Adrenal gland (tissue), 5 donors: ENCODE measurements around the gene STIM1.

ENCODE experiments used
- CTCF ChIP-seq, 6 experiments: fragments of 450-650 bp in 4 of 6; fragments of 200-600 bp in 2 of 6; sonication (generic) in 1 of 6; IDR thresholded peaks; 1 replicate in 5 of 6; 2 replicates in 1 of 6; pipeline versions ENCODE4 v1.5.1 to v1.8.0; 2016 to 2021; ENCODE audit warnings: antibody characterized with exemption in 6 of 6, mild to moderate bottlenecking in 2 of 6, moderate library complexity in 1 of 6
- POLR2A ChIP-seq, 2 donors: fragments of 450-650 bp; IDR thresholded peaks; one replicate each; pipeline ENCODE4 v1.6.1; 2017; ENCODE audit warnings: antibody characterized with exemption in 2 of 2, mild to moderate bottlenecking in 2 of 2, moderate library complexity in 1 of 2
- donor health status: DM: no; HTN: no; CAD: no.

- no peak for TF ChIP-seq CTCF (IDR thresholded peaks at IDR 0.05)
- no peak for TF ChIP-seq POLR2A (IDR thresholded peaks at IDR 0.05)
Measured at GRCh38 chr11:4065601-4066377, 210.3 kb downstream of the STIM1 start.
